Common myeloid progenitor, CD34-positive (primary cell): ENCODE measurements around the gene GPR68.

Experiments used
- CTCF ChIA-PET: fragments of 350-600 bp; sonication (Branson Sonifier 250); formaldehyde crosslinking; loops from one replicate; lab custom pipeline; 2021; ENCODE audit warnings: antibody characterized with exemption; lab: Charles Lee
- POLR2A ChIA-PET: fragments of 350-600 bp; sonication (Branson Sonifier 250); formaldehyde crosslinking; loops from one replicate; lab custom pipeline; 2021; ENCODE audit warnings: antibody characterized with exemption; lab: Charles Lee
- DNase-seq, 3 donors: peaks; one replicate each; pipeline versions ENCODE4 v3.0.0 to v3.0.0-alpha.2; 2013
- H3K27ac ChIP-seq, 2 experiments: 1 replicate in 1 of 2; 2 replicates in 1 of 2; pipeline ENCODE4 v1.7.0; 2013; ENCODE audit warnings: inconsistent platforms in 2 of 2, low read length in 2 of 2, mild to moderate bottlenecking in 2 of 2, low read depth in 1 of 2, moderate library complexity in 1 of 2; ENCODE audit not compliant: severe bottlenecking in 2 of 2, insufficient read depth in 1 of 2, poor library complexity in 1 of 2
- H3K27me3 ChIP-seq, 5 experiments: replicated peaks in 2 of 5; 1 replicate in 3 of 5; 2 replicates in 2 of 5; pipeline versions ENCODE4 v1.6.1 to v1.7.0; 2013; ENCODE audit warnings: low read length in 4 of 5, mild to moderate bottlenecking in 2 of 5, moderate library complexity in 2 of 5, inconsistent platforms in 1 of 5; ENCODE audit not compliant: insufficient read depth in 5 of 5, control insufficient read depth in 4 of 5
- H3K36me3 ChIP-seq, 4 experiments: 1 replicate in 2 of 4; 2 replicates in 2 of 4; pipeline versions ENCODE4 v1.6.1 to v1.7.0; 2013; ENCODE audit warnings: low read length in 3 of 4, control low read depth in 1 of 4, mild to moderate bottlenecking in 1 of 4; ENCODE audit not compliant: control insufficient read depth in 4 of 4, insufficient read depth in 4 of 4
- H3K4me1 ChIP-seq, 4 experiments: 1 replicate in 3 of 4; 2 replicates in 1 of 4; pipeline versions ENCODE4 v1.6.1 to v1.7.1; 2013; ENCODE audit warnings: low read length in 3 of 4, mild to moderate bottlenecking in 3 of 4, control low read depth in 1 of 4, inconsistent platforms in 1 of 4, moderate library complexity in 1 of 4; ENCODE audit not compliant: control insufficient read depth in 4 of 4, insufficient read depth in 4 of 4; ENCODE audit errors: control extremely low read depth in 1 of 4
- H3K4me3 ChIP-seq, 7 experiments: 1 replicate in 4 of 7; 2 replicates in 3 of 7; pipeline versions ENCODE4 v1.5.1 to v1.7.0; 2013; ENCODE audit warnings: mild to moderate bottlenecking in 7 of 7, low read length in 6 of 7, moderate library complexity in 6 of 7, inconsistent platforms in 2 of 7, low read depth in 2 of 7, control low read depth in 1 of 7; ENCODE audit not compliant: insufficient read depth in 4 of 7, control insufficient read depth in 1 of 7; ENCODE audit errors: extremely low read depth in 1 of 7
- H3K9me3 ChIP-seq, 5 experiments: 1 replicate in 4 of 5; 2 replicates in 1 of 5; pipeline versions ENCODE4 v1.6.1 to v1.7.1; 2013; ENCODE audit warnings: low read length in 4 of 5, mild to moderate bottlenecking in 2 of 5, inconsistent platforms in 1 of 5, low read depth in 1 of 5, moderate library complexity in 1 of 5; ENCODE audit not compliant: control insufficient read depth in 4 of 5, insufficient read depth in 2 of 5; ENCODE audit errors: control extremely low read depth in 1 of 5
- WGBS: methylation state at CpG from one replicate; pipeline ENCODE4 v1.1.5; 2013; ENCODE audit not compliant: insufficient coverage; 5-methylcytosine and 5-hydroxymethylcytosine counted together

The GPR68 gene

DNA sequence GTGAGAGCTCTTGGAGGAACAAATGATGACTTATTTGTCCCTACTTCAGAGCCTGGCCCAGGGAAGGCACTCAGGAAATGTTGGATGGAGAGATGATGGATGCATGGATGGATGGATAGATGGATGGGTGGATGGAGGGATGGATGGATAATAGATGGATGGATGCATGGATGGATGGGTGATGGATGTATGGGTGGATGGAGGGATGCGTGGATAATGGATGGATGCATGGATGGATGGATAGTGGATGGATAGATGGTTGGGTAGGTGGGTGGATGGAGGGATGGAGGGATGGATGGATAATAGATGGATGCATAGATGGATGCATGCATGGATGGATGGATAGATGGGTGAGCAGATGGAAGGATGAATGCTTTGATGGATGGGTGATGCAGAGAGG is 23.2 kb downstream of the GPR68 start:
- Histone ChIP-seq H3K9me3 (no peaks in the 10 kb centered on the region), H3K27me3 (no peaks in the 10 kb centered on the region), H3K27ac (no peak overlapping the region), H3K4me1 (peaks cover 0 to 8% (median 0%) of the 10 kb centered on the region in 4 experiments), H3K36me3 (peaks cover 9 to 73% (median 65%) of the 10 kb centered on the region in 4 experiments), H3K4me3 (no peak overlapping the region)
- ChIA-PET POLR2A (no interaction called here), CTCF (no interaction called here)
- 88% methylated on average over 1 of the region's 1 CpG for WGBS
- no peak for DNase-seq

DNA sequence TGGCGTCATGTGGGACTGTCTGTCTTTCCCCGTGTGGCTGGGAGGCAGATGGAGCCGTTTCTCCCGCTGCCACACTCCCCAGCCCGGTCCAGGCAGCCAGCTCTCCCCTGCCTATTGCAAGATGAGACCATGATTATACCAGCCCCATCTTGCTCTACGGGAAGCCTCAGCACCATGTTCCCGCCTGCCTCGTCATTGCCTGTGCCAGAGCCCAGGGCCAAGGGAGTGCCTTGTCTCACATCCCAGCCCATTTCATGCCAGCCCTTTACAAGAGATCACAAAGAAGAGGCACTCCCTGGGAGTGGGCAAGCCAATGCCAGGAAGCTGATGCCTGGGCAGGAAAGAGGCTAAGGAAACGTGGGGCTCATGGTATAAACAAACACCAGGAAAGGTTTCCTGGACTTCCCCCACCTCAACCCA is 23.9 kb downstream of the GPR68 start:
- ChIA-PET POLR2A (no interaction called here), CTCF (interaction anchor here (1.6 kb wide), 1 partner anchor 65 kb away, joined by 4 read pairs; no protein-coding TSS in a partner anchor)
- no peaks in the 10 kb centered on the region for H3K9me3 ChIP-seq
- peaks cover 12 to 80% (median 70%) of the 10 kb centered on the region in 4 experiments for H3K36me3 ChIP-seq
- peaks cover 0 to 5% (median 0%) of the 10 kb centered on the region in 4 experiments for H3K4me1 ChIP-seq
- no peak overlapping the region for H3K27ac ChIP-seq
- H3K27me3 ChIP-seq, result no peaks in the 10 kb centered on the region
- no peak for DNase-seq
- no peak overlapping the region for H3K4me3 ChIP-seq
- 96% methylated on average over 7 of the region's 9 CpGs for WGBS

- DNase-seq, result no peak
- peaks cover 0 to 5% (median 0%) of the 10 kb centered on the region in 4 experiments for H3K4me1 ChIP-seq
- H3K27me3 ChIP-seq, result no peaks in the 10 kb centered on the region
- WGBS, result 73% methylated on average over 8 of the region's 13 CpGs
- POLR2A ChIA-PET, result interaction anchor here (0.5 kb wide), 1 partner anchor 202 kb away, joined by 3 read pairs; no protein-coding TSS in a partner anchor
- H3K27ac ChIP-seq, result no peak overlapping the region
- no peaks in the 10 kb centered on the region for H3K9me3 ChIP-seq
- no peak overlapping the region for H3K4me3 ChIP-seq
- CTCF ChIA-PET, result interaction anchor here (0.6 to 1.6 kb wide), 3 partner anchors 12 to 66 kb away, joined by 3 to 4 read pairs (median 3); no protein-coding TSS in a partner anchor
- H3K36me3 ChIP-seq, result peaks cover 16 to 79% (median 69%) of the 10 kb centered on the region in 4 experiments
Observed at GRCh38 chr14:91219517-91220389, 24.8 kb downstream of the GPR68 start.

DNA sequence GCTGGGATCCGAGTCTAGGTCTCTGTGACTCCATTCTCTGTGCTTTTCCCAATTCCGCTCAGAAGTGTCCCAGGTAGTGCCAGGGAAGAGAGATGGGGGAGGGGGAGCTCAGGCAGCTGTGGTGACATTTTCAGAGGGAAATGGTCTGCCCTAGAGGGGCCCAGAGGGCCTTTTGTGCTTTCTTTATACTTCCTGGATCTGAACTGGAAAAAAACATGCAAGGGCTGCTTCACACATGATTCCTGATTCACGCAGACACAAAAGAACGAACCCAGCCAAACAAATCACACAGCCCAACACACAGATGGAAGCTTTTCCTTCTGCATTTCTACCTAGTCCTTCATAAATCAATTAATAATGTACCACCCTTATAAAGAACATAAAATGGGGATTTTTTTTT is 26.5 kb downstream of the GPR68 start:
- ChIA-PET POLR2A (no interaction called here), CTCF (no interaction called here)
- no peaks in the 10 kb centered on the region for H3K27me3 ChIP-seq
- 100% methylated on average over 3 of the region's 4 CpGs for WGBS
- no peak for DNase-seq
- H3K4me3 ChIP-seq, result no peak overlapping the region
- peaks cover 11 to 82% (median 61%) of the 10 kb centered on the region in 4 experiments for H3K36me3 ChIP-seq
- no peaks in the 10 kb centered on the region for H3K9me3 ChIP-seq
- H3K27ac ChIP-seq, result no peak overlapping the region
- peaks cover 0 to 5% (median 0%) of the 10 kb centered on the region in 4 experiments for H3K4me1 ChIP-seq

- H3K27me3 ChIP-seq, result no peaks in the 10 kb centered on the region
- CTCF ChIA-PET, result interaction anchor here (1.0 kb wide), 1 partner anchor 39 kb away, joined by 4 read pairs; no protein-coding TSS in a partner anchor
- no peak for DNase-seq
- 98% methylated on average over 9 of the region's 13 CpGs for WGBS
- no peak overlapping the region for H3K4me3 ChIP-seq
- no peak overlapping the region for H3K27ac ChIP-seq
- H3K4me1 ChIP-seq, result peaks cover 0 to 5% (median 0%) of the 10 kb centered on the region in 4 experiments
- no peaks in the 10 kb centered on the region for H3K9me3 ChIP-seq
- peaks cover 9 to 79% (median 55%) of the 10 kb centered on the region in 4 experiments for H3K36me3 ChIP-seq
- POLR2A ChIA-PET, result no interaction called here
Observed at GRCh38 chr14:91216731-91217226, 27.7 kb downstream of the GPR68 start.

GRCh38 chr14:91215381-91215780 is 29.1 kb downstream of the GPR68 start:
- WGBS, result 86% methylated on average over 8 of the region's 10 CpGs
- no peak overlapping the region for H3K27ac ChIP-seq
- ChIA-PET POLR2A (no interaction called here), CTCF (interaction anchor here (0.6 to 1.5 kb wide), 3 partner anchors 36 to 206 kb away, joined by 3 read pairs; no protein-coding TSS in a partner anchor)
- peaks cover 0 to 5% (median 0%) of the 10 kb centered on the region in 4 experiments for H3K4me1 ChIP-seq
- no peak for DNase-seq
- no peak overlapping the region for H3K4me3 ChIP-seq
- no peaks in the 10 kb centered on the region for H3K27me3 ChIP-seq
- no peaks in the 10 kb centered on the region for H3K9me3 ChIP-seq
- H3K36me3 ChIP-seq, result peaks cover 16 to 70% (median 51%) of the 10 kb centered on the region in 4 experiments
